ENCODE results near the gene CDK6.
A peak's percentile ranks its signal among the peaks of the same experiment; 100 is the strongest.

CDK6 gene

GRCh38 chr7:92624298-92624996 is 211.9 kb downstream of the CDK6 start:
- Histone ChIP-seq H2AFZ (ENCODE audit: low read length, unreplicated experiment) (no peak overlapping the region), H3K27ac (ENCODE audit: low read depth, low read length) (peak overlapping the region; percentile 60), H3K27me3 (ENCODE audit: insufficient read depth, low read length) (no peaks in the 10 kb centered on the region), H3K36me3 (ENCODE audit: insufficient read depth, low read length) (peaks cover 20% of the 10 kb centered on the region), H3K4me3 (ENCODE audit: low read depth, low read length) (no peak overlapping the region), H3K79me2 (ENCODE audit: control insufficient read depth, insufficient read depth, low read length, unreplicated experiment) (peaks cover 34% of the 10 kb centered on the region), H3K4me1 (ENCODE audit: control insufficient read depth, insufficient read depth, low read length, unreplicated experiment) (peaks cover 37% of the 10 kb centered on the region)

- no peak overlapping the region for H3K27ac ChIP-seq (ENCODE audit: low read depth, low read length)
- peaks cover 37% of the 10 kb centered on the region for H3K4me1 ChIP-seq (ENCODE audit: control insufficient read depth, insufficient read depth, low read length, unreplicated experiment)
- H3K79me2 ChIP-seq (ENCODE audit: control insufficient read depth, insufficient read depth, low read length, unreplicated experiment): peaks cover 31% of the 10 kb centered on the region
- no peak overlapping the region for H2AFZ ChIP-seq (ENCODE audit: low read length, unreplicated experiment)
- H3K36me3 ChIP-seq (ENCODE audit: insufficient read depth, low read length): peaks cover 18% of the 10 kb centered on the region
- H3K27me3 ChIP-seq (ENCODE audit: insufficient read depth, low read length): no peaks in the 10 kb centered on the region
- H3K4me3 ChIP-seq (ENCODE audit: low read depth, low read length): no peak overlapping the region
These were observed 212.8 kb downstream of the CDK6 start for GRCh38 chr7:92623544-92623943.

- H3K4me1 ChIP-seq (ENCODE audit: control insufficient read depth, insufficient read depth, low read length, unreplicated experiment): peaks cover 37% of the 10 kb centered on the region
- H3K27ac ChIP-seq (ENCODE audit: low read depth, low read length): 0 out of 2 replicates have a peak overlapping the region, but pooled peaks have one; percentile 42
- no peak overlapping the region for H2AFZ ChIP-seq (ENCODE audit: low read length, unreplicated experiment)
- H3K79me2 ChIP-seq (ENCODE audit: control insufficient read depth, insufficient read depth, low read length, unreplicated experiment): peaks cover 31% of the 10 kb centered on the region
- H3K27me3 ChIP-seq (ENCODE audit: insufficient read depth, low read length): no peaks in the 10 kb centered on the region
- no peak overlapping the region for H3K4me3 ChIP-seq (ENCODE audit: low read depth, low read length)
- peaks cover 9% of the 10 kb centered on the region; the same call in 1 of the 2 replicates for H3K36me3 ChIP-seq (ENCODE audit: insufficient read depth, low read length)
These were observed 213.7 kb downstream of the CDK6 start for GRCh38 chr7:92622685-92623084.

DNA sequence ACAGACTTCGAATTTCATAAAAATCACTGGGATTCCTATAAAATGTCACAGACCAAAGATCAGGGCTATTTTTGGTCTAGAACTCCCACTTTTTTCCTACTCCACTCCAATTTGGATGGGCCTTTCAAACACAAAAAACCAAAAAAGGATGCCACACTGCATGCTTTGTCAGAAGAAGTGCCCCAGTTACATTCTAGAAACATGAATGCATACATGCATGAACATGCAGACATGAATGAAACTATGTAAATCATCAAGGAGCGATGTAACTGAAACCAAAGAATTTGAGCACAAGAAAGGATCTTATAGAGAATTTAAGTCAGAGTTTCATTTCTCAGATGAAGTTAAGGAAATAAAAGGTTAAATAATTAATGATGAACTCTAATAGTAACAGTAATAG is 214.3 kb downstream of the CDK6 start:
- no peak overlapping the region for H3K4me3 ChIP-seq (ENCODE audit: low read depth, low read length)
- peaks cover 2% of the 10 kb centered on the region; the same call in 1 of the 2 replicates for H3K36me3 ChIP-seq (ENCODE audit: insufficient read depth, low read length)
- no peak overlapping the region for H2AFZ ChIP-seq (ENCODE audit: low read length, unreplicated experiment)
- peaks cover 37% of the 10 kb centered on the region for H3K4me1 ChIP-seq (ENCODE audit: control insufficient read depth, insufficient read depth, low read length, unreplicated experiment)
- no peaks in the 10 kb centered on the region for H3K27me3 ChIP-seq (ENCODE audit: insufficient read depth, low read length)
- peak overlapping the region; percentile 42 for H3K27ac ChIP-seq (ENCODE audit: low read depth, low read length)
- H3K79me2 ChIP-seq (ENCODE audit: control insufficient read depth, insufficient read depth, low read length, unreplicated experiment): peaks cover 27% of the 10 kb centered on the region

DNA sequence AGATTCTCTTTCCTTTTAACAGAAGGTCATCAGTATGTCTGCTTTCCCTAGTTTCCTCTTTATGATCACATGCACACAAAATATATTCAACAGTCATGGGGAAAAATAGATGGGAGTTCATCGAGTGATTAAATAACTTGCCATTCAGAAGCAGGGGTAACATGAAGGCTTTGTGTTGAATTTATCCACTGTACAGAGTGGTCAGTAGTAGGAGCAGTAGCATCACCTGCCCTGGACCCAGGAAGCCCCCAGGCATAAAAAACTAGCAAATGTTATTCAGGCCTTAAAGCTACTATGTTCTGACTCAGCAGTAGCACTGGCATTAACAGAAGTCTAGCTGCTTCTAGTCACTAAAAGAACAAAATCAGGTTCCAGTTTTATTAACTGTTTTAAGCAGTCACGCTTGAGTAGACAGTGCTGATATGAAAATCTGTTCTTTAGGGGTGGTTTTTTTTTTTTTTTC is 214.8 kb downstream of the CDK6 start:
- Histone ChIP-seq H3K27me3 (ENCODE audit: insufficient read depth, low read length) (no peaks in the 10 kb centered on the region), H3K4me1 (ENCODE audit: control insufficient read depth, insufficient read depth, low read length, unreplicated experiment) (peaks cover 37% of the 10 kb centered on the region), H3K36me3 (ENCODE audit: insufficient read depth, low read length) (no peaks in the 10 kb centered on the region), H3K79me2 (ENCODE audit: control insufficient read depth, insufficient read depth, low read length, unreplicated experiment) (peaks cover 24% of the 10 kb centered on the region), H2AFZ (ENCODE audit: low read length, unreplicated experiment) (no peak overlapping the region), H3K27ac (ENCODE audit: low read depth, low read length) (peak overlapping the region; percentile 42), H3K4me3 (ENCODE audit: low read depth, low read length) (no peak overlapping the region)

DNA sequence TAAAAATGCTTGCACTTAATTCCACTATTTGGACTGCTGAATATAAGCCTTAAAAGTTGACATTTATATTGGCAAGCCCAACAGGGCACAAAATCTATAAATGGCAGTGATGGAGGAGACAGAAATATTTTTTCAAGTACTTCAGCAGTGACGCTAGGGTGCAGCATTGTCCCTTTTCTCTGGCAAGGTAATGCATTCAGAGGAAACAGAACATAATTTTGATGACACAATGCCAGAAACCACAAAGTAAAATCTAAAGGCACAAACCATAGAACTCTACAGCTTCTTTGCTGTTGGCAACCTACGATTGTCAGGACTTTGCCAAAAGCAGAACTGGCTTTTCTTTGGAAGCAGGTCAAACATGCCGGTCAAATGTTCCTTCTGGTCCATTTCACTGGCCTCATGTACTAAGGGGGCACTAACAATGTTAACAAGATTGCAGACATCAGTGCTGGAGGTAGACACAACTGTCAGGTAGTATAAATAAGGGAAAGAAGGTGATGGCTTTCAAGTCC is 215.3 kb downstream of the CDK6 start:
- Histone ChIP-seq H3K4me3 (ENCODE audit: low read depth, low read length) (no peak overlapping the region), H3K36me3 (ENCODE audit: insufficient read depth, low read length) (no peaks in the 10 kb centered on the region), H3K79me2 (ENCODE audit: control insufficient read depth, insufficient read depth, low read length, unreplicated experiment) (peaks cover 20% of the 10 kb centered on the region), H3K4me1 (ENCODE audit: control insufficient read depth, insufficient read depth, low read length, unreplicated experiment) (peaks cover 33% of the 10 kb centered on the region), H3K27ac (ENCODE audit: low read depth, low read length) (peak overlapping the region; percentile 42), H2AFZ (ENCODE audit: low read length, unreplicated experiment) (no peak overlapping the region), H3K27me3 (ENCODE audit: insufficient read depth, low read length) (no peaks in the 10 kb centered on the region)

- Histone ChIP-seq H3K4me1 (ENCODE audit: control insufficient read depth, insufficient read depth, low read length, unreplicated experiment) (peaks cover 14% of the 10 kb centered on the region), H2AFZ (ENCODE audit: low read length, unreplicated experiment) (no peak overlapping the region), H3K79me2 (ENCODE audit: control insufficient read depth, insufficient read depth, low read length, unreplicated experiment) (peaks cover 4% of the 10 kb centered on the region), H3K27me3 (ENCODE audit: insufficient read depth, low read length) (no peaks in the 10 kb centered on the region), H3K4me3 (ENCODE audit: low read depth, low read length) (no peak overlapping the region), H3K27ac (ENCODE audit: low read depth, low read length) (no peak overlapping the region), H3K36me3 (ENCODE audit: insufficient read depth, low read length) (0 out of 2 replicates have a peak, but pooled peaks cover 3% of the 10 kb centered on the region)
These were observed 220.5 kb downstream of the CDK6 start for GRCh38 chr7:92615861-92616260.

DNA sequence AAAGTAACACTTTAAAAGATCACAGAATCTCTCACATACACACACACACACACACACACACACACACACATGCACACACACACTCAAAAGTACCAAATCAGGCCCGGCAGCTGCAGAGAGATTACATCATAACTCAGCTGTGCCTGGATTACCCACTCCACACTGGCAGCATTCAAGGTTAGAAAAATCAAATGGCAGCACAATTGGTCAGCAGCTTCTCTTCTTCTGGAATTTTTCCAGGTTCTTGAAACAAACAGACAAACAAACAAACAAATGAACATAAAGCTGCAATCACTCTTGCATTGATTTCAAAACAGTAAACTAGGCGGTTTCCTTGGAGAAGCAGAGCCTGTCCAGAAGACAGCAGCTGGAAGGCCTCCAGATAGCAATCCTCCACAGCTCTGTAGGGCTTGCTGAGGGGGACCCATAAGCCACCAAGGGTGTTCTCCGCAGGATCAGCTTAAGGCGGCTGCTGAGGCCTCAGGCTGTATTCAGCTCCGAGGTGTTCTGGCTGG is 221.7 kb downstream of the CDK6 start:
- Histone ChIP-seq H3K36me3 (ENCODE audit: insufficient read depth, low read length) (0 out of 2 replicates have a peak, but pooled peaks cover 3% of the 10 kb centered on the region), H3K27me3 (ENCODE audit: insufficient read depth, low read length) (no peaks in the 10 kb centered on the region), H3K79me2 (ENCODE audit: control insufficient read depth, insufficient read depth, low read length, unreplicated experiment) (no peaks in the 10 kb centered on the region), H2AFZ (ENCODE audit: low read length, unreplicated experiment) (no peak overlapping the region), H3K4me3 (ENCODE audit: low read depth, low read length) (no peak overlapping the region), H3K4me1 (ENCODE audit: control insufficient read depth, insufficient read depth, low read length, unreplicated experiment) (peaks cover 14% of the 10 kb centered on the region), H3K27ac (ENCODE audit: low read depth, low read length) (no peak overlapping the region)

GRCh38 chr7:92613720-92614119 is 222.7 kb downstream of the CDK6 start:
- Histone ChIP-seq H3K27ac (ENCODE audit: low read depth, low read length) (no peak overlapping the region), H3K4me1 (ENCODE audit: control insufficient read depth, insufficient read depth, low read length, unreplicated experiment) (peaks cover 14% of the 10 kb centered on the region), H3K36me3 (ENCODE audit: insufficient read depth, low read length) (0 out of 2 replicates have a peak, but pooled peaks cover 3% of the 10 kb centered on the region), H3K27me3 (ENCODE audit: insufficient read depth, low read length) (no peaks in the 10 kb centered on the region), H3K79me2 (ENCODE audit: control insufficient read depth, insufficient read depth, low read length, unreplicated experiment) (no peaks in the 10 kb centered on the region), H2AFZ (ENCODE audit: low read length, unreplicated experiment) (no peak overlapping the region), H3K4me3 (ENCODE audit: low read depth, low read length) (no peak overlapping the region)

DNA sequence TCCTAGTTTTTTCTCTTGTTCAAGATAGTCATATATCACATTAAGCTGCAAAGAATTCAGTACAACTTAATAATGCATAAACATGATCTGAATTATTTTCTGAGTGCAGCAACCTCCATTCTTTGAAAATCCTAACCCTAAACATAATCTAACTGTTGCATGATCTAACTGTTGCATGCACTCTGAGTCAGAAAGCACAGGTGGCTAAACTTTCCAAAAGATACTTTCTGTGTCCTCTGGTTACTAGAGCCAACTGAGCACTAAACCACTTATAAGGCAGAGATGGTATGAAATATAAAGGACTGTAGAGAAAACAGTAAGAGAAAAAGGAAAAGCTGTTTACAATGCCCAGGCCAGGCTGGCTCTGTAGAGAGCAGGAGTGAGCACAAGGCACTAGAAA is 223.2 kb downstream of the CDK6 start:
- H3K27me3 ChIP-seq (ENCODE audit: insufficient read depth, low read length): no peaks in the 10 kb centered on the region
- no peak overlapping the region for H2AFZ ChIP-seq (ENCODE audit: low read length, unreplicated experiment)
- H3K4me3 ChIP-seq (ENCODE audit: low read depth, low read length): no peak overlapping the region
- peaks cover 14% of the 10 kb centered on the region for H3K4me1 ChIP-seq (ENCODE audit: control insufficient read depth, insufficient read depth, low read length, unreplicated experiment)
- H3K27ac ChIP-seq (ENCODE audit: low read depth, low read length): no peak overlapping the region
- no peaks in the 10 kb centered on the region for H3K79me2 ChIP-seq (ENCODE audit: control insufficient read depth, insufficient read depth, low read length, unreplicated experiment)
- H3K36me3 ChIP-seq (ENCODE audit: insufficient read depth, low read length): 0 out of 2 replicates have a peak, but pooled peaks cover 3% of the 10 kb centered on the region

GRCh38 chr7:92612501-92612900 is 223.9 kb downstream of the CDK6 start:
- Histone ChIP-seq H3K27ac (ENCODE audit: low read depth, low read length) (no peak overlapping the region), H3K79me2 (ENCODE audit: control insufficient read depth, insufficient read depth, low read length, unreplicated experiment) (no peaks in the 10 kb centered on the region), H3K27me3 (ENCODE audit: insufficient read depth, low read length) (no peaks in the 10 kb centered on the region), H3K4me3 (ENCODE audit: low read depth, low read length) (no peak overlapping the region), H3K4me1 (ENCODE audit: control insufficient read depth, insufficient read depth, low read length, unreplicated experiment) (peaks cover 14% of the 10 kb centered on the region), H2AFZ (ENCODE audit: low read length, unreplicated experiment) (no peak overlapping the region), H3K36me3 (ENCODE audit: insufficient read depth, low read length) (0 out of 2 replicates have a peak, but pooled peaks cover 3% of the 10 kb centered on the region)
